K562 (cell line): ENCODE data around the gene TCAP. TPM values are rescaled to one million over a fixed set of nuclear protein-coding genes. Genes with fewer than 3 reads are reported as not detected.
A peak's percentile ranks its signal among the peaks of the same experiment; 100 is the strongest.

Experiments
- BCL6 ChIP-seq: fragments of 250-450 bp; sonication (Bioruptor Pico); IDR thresholded peaks from 2 replicates; pipeline ENCODE4 v1.4.0; 2020
- BRD4 ChIP-seq: fragments of 200-600 bp; sonication (generic); IDR thresholded peaks from 2 replicates; pipeline ENCODE4 v1.6.1; 2017; ENCODE audit warnings: inconsistent platforms
- CHD2 ChIP-seq: IDR thresholded peaks from 2 replicates; pipeline ENCODE4 v1.6.1; 2011; ENCODE audit warnings: low read depth, low read length
- EZH2 ChIP-seq: IDR thresholded peaks from 2 replicates; pipeline ENCODE4 v1.6.1; 2012; ENCODE audit warnings: low read depth, mild to moderate bottlenecking, inconsistent platforms, low read length, borderline replicate concordance
- HIVEP1 ChIP-seq: fragments of 250-450 bp; sonication (Bioruptor Pico); IDR thresholded peaks from 2 replicates; pipeline ENCODE4 v1.4.0; 2020; ENCODE audit warnings: mild to moderate bottlenecking
- IRF2 ChIP-seq: sonication (generic); formaldehyde crosslinking; IDR thresholded peaks from 2 replicates; pipeline ENCODE4 v1.8.1; 2022; ENCODE audit warnings: mild to moderate bottlenecking, missing genetic modification reagents
- LARP7 ChIP-seq: fragments of 450-650 bp; IDR thresholded peaks from 2 replicates; pipeline ENCODE4 v1.6.1; 2016
- MEIS2 ChIP-seq: fragments of 450-650 bp; IDR thresholded peaks from 2 replicates; pipeline ENCODE4 v1.6.1; 2014; ENCODE audit warnings: mild to moderate bottlenecking; ENCODE audit not compliant: partially characterized antibody
- RNF2 ChIP-seq: sonication (generic); IDR thresholded peaks from 2 replicates; pipeline ENCODE4 v1.6.1; 2016
- ZBTB5 ChIP-seq: fragments of 450-650 bp; IDR thresholded peaks from 2 replicates; pipeline ENCODE4 v1.6.1; 2017; ENCODE audit warnings: antibody characterized with exemption
- ZFX ChIP-seq: sonication (generic); formaldehyde crosslinking; IDR thresholded peaks from 2 replicates; pipeline ENCODE4 v1.8.0; 2022; ENCODE audit warnings: mild to moderate bottlenecking, missing genetic modification reagents, moderate library complexity
- ZNF408 ChIP-seq: fragments of 250-450 bp; sonication (Bioruptor Pico); IDR thresholded peaks from 2 replicates; pipeline ENCODE4 v1.4.0; 2020; ENCODE audit warnings: low read depth, mild to moderate bottlenecking, moderate library complexity
- ZNF592 ChIP-seq: fragments of 450-650 bp; IDR thresholded peaks from 2 replicates; pipeline ENCODE4 v1.6.1; 2017; ENCODE audit warnings: antibody characterized with exemption, mild to moderate bottlenecking
- ZNF668 ChIP-seq: fragments of 250-450 bp; sonication (Bioruptor Pico); IDR thresholded peaks from 2 replicates; pipeline ENCODE4 v1.8.0; 2022; ENCODE audit warnings: mild to moderate bottlenecking, inconsistent platforms
- polyA plus RNA-seq, 8 experiments: library from polyadenylated mRNA; depleted of rRNA in 4 of 8; stranded (reverse) in 5 of 8; unstranded in 3 of 8; fragments of >200 nt; fragmentation: Nextera tagmentation in 2 of 8; fragmentation: Illumina TruSeq in 1 of 8; extraction: Ambion mirVana in 2 of 8; extraction: Trizol in 1 of 8; gene quantifications; 2 replicates each; pipeline versions ENCODE4 v1.2.1 to v1.2.3, GENCODE V29; 2011 to 2014; ENCODE audit warnings: inconsistent platforms in 1 of 8, missing spikeins in 1 of 8
- total RNA-seq, 7 experiments: library from RNA; depleted of rRNA in 6 of 7; stranded (reverse); fragments of >200 nt in 6 of 7; fragmentation: Illumina TruSeq in 2 of 7; extraction: Trizol in 2 of 7; gene quantifications; 2 replicates each; pipeline versions ENCODE4 v1.2.1 to v1.2.3, GENCODE V29; 2011 to 2021; ENCODE audit warnings: low replicate concordance in 1 of 7
- TF ChIP-seq, protein P1 (sequence below): IDR thresholded peaks from 2 replicates; pipeline ENCODE4 v1.6.1; 2012; ENCODE audit warnings: low read depth, low read length, improper control_type of control experiment, borderline replicate concordance
- TF ChIP-seq, protein P2 (sequence below), 3 experiments: fragments of 200-800 bp in 1 of 3; fragments of 250-450 bp in 1 of 3; fragments of 450-650 bp in 1 of 3; sonication (Bioruptor Pico) in 1 of 3; sonication (Bioruptor generic) in 1 of 3; formaldehyde crosslinking in 1 of 3; IDR thresholded peaks; 2 replicates each; pipeline versions ENCODE4 v1.6.1 to v1.8.0; 2016 to 2022; ENCODE audit warnings: mild to moderate bottlenecking in 2 of 3, missing genetic modification characterization in 2 of 3, missing compliant biosample characterization in 1 of 3, moderate library complexity in 1 of 3

The TCAP gene
- total and polyA plus RNA-seq, 9 of the 15 experiments (the other 6 are each of a cell fraction or from before 2014, with no cell fraction given): 0.33 to 1.4 (median 0.82) TPM; not detected in 2

GRCh38 chr17:39667262-39667944 is 2.3 kb downstream of the TCAP start (continued):
- TF ChIP-seq BRD4 (0 out of 2 replicates have a peak, but pooled peaks have one; percentile 56), EZH2 (no peak), ZFX (CRISPR knock-in tag) (peak; percentile 42), ZBTB5 (peak; percentile 92), CHD2 (peak; percentile 9; the same call in 1 of the 2 replicates), ZNF408 (CRISPR knock-in tag) (no peak), RNF2 (peak; percentile 98), ZNF592 (peak; percentile 55), MEIS2 (peak; percentile 15), LARP7 (no peak), ZNF668 (peak; percentile 8; the same call in 1 of the 2 replicates), IRF2 (no peak), BCL6 (CRISPR knock-in tag) (no peak), HIVEP1 (CRISPR knock-in tag) (peak; percentile 59; the same call in 1 of the 2 replicates)
- TF ChIP-seq, protein P1, sequence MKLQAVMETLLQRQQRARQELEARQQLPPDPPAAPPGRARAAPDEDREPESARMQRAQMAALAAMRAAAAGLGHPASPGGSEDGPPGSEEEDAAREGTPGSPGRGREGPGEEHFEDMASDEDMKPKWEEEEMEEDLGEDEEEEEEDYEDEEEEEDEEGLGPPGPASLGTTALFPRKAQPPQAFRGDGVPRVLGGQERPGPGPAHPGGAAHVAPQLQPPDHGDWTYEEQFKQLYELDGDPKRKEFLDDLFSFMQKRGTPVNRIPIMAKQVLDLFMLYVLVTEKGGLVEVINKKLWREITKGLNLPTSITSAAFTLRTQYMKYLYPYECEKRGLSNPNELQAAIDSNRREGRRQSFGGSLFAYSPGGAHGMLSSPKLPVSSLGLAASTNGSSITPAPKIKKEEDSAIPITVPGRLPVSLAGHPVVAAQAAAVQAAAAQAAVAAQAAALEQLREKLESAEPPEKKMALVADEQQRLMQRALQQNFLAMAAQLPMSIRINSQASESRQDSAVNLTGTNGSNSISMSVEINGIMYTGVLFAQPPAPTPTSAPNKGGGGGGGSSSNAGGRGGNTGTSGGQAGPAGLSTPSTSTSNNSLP: no peak
- TF ChIP-seq, protein P2, sequence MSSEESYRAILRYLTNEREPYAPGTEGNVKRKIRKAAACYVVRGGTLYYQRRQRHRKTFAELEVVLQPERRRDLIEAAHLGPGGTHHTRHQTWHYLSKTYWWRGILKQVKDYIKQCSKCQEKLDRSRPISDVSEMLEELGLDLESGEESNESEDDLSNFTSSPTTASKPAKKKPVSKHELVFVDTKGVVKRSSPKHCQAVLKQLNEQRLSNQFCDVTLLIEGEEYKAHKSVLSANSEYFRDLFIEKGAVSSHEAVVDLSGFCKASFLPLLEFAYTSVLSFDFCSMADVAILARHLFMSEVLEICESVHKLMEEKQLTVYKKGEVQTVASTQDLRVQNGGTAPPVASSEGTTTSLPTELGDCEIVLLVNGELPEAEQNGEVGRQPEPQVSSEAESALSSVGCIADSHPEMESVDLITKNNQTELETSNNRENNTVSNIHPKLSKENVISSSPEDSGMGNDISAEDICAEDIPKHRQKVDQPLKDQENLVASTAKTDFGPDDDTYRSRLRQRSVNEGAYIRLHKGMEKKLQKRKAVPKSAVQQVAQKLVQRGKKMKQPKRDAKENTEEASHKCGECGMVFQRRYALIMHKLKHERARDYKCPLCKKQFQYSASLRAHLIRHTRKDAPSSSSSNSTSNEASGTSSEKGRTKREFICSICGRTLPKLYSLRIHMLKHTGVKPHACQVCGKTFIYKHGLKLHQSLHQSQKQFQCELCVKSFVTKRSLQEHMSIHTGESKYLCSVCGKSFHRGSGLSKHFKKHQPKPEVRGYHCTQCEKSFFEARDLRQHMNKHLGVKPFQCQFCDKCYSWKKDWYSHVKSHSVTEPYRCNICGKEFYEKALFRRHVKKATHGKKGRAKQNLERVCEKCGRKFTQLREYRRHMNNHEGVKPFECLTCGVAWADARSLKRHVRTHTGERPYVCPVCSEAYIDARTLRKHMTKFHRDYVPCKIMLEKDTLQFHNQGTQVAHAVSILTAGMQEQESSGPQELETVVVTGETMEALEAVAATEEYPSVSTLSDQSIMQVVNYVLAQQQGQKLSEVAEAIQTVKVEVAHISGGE (CRISPR knock-in tag; IDR thresholded peaks at IDR 0.05): peak in 1 of 3 experiments; percentile 50; a peak in 1 of 6 replicates
